ENCODE measurements around the gene SULT2A1.

The SULT2A1 gene

GRCh38 chr19:47848823-47849473 lies 37.2 kb downstream of the SULT2A1 start:
- Histone ChIP-seq H3K79me1 (ENCODE audit: low read length) (peaks cover under 1% of the 10 kb centered on the region), H3K4me1 (ENCODE audit: control insufficient read depth in 1 of 2, insufficient read depth in 2 of 2, low read length in 2 of 2) (peaks cover 7% of the 10 kb centered on the region in 2 experiments), H3K14ac (ENCODE audit: low read length) (no peak overlapping the region), H2BK120ac (ENCODE audit: insufficient read depth, low read length, poor library complexity) (no peak overlapping the region), H3K23ac (ENCODE audit: low read length) (no peak overlapping the region), H3K18ac (ENCODE audit: low read length) (no peak overlapping the region), H2BK5ac (ENCODE audit: low read depth, low read length, poor library complexity) (no peak overlapping the region), H2BK12ac (ENCODE audit: low read length) (no peak overlapping the region), H3K4ac (ENCODE audit: low read depth, low read length) (no peak overlapping the region), H3K4me2 (ENCODE audit: low read length) (peak overlapping the region; percentile 54), H3K9me3 (ENCODE audit: insufficient read depth, low read depth, low read length) (no peaks in the 10 kb centered on the region), H4K8ac (ENCODE audit: low read depth, low read length) (peak overlapping the region; percentile 62), H3K27me3 (ENCODE audit: insufficient read depth, low read length) (no peaks in the 10 kb centered on the region), H3K4me3 (ENCODE audit: low read depth, low read length) (peak overlapping the region; percentile 18), H3K79me2 (ENCODE audit: control insufficient read depth, insufficient read depth, low read length, poor library complexity) (no peaks in the 10 kb centered on the region), H3K9ac (ENCODE audit: low read length) (no peak overlapping the region), H2AK5ac (ENCODE audit: low read length) (no peak overlapping the region), H4K12ac (ENCODE audit: low read depth, low read length) (no peak overlapping the region), H4K91ac (ENCODE audit: low read depth, low read length) (no peak overlapping the region), H3K36me3 (ENCODE audit: control insufficient read depth in 1 of 2, insufficient read depth in 2 of 2, low read length in 2 of 2) (no peaks in the 10 kb centered on the region), H3K27ac (ENCODE audit: low read depth, low read length) (no peak overlapping the region), H2AFZ (ENCODE audit: insufficient read depth, low read length, poor library complexity) (peak overlapping the region; percentile 4)
- peak in 1 of 2 donors; percentile 22 for DNase-seq
- WGBS (ENCODE audit: extremely low coverage, insufficient coverage, insufficient read length) = no CpG with 5 or more reads among the region's 22 CpGs

DNA sequence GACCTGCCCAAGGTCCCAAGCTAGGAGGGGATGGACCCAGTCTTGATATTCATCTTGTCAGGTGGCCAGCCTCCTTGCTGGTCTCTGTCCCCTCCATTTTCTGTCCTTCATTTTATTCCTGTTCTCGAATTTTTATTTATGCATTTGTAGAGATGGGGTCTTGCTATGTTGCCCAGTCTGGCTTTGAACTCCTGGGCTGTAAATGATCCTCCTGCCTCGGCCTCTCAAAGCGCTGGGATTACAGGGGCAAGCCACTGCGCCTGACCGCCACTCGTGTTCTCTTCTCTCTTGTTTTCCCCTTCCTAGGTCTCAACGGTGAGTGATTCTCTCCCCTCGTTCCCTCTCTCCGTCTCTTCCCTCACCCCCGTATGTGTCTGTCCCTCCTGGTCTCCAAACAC lies 37.7 kb downstream of the SULT2A1 start:
- Histone ChIP-seq H4K8ac (ENCODE audit: low read depth, low read length) (no peak overlapping the region), H3K9ac (ENCODE audit: low read length) (no peak overlapping the region), H4K91ac (ENCODE audit: low read depth, low read length) (no peak overlapping the region), H3K36me3 (ENCODE audit: control insufficient read depth in 1 of 2, insufficient read depth in 2 of 2, low read length in 2 of 2) (no peaks in the 10 kb centered on the region), H3K18ac (ENCODE audit: low read length) (no peak overlapping the region), H2BK120ac (ENCODE audit: insufficient read depth, low read length, poor library complexity) (no peak overlapping the region), H3K14ac (ENCODE audit: low read length) (no peak overlapping the region), H2AFZ (ENCODE audit: insufficient read depth, low read length, poor library complexity) (no peak overlapping the region), H3K9me3 (ENCODE audit: insufficient read depth, low read depth, low read length) (no peaks in the 10 kb centered on the region), H3K4ac (ENCODE audit: low read depth, low read length) (no peak overlapping the region), H2AK5ac (ENCODE audit: low read length) (no peak overlapping the region), H2BK5ac (ENCODE audit: low read depth, low read length, poor library complexity) (no peak overlapping the region), H3K79me1 (ENCODE audit: low read length) (no peaks in the 10 kb centered on the region), H3K79me2 (ENCODE audit: control insufficient read depth, insufficient read depth, low read length, poor library complexity) (no peaks in the 10 kb centered on the region), H3K4me1 (ENCODE audit: control insufficient read depth in 1 of 2, insufficient read depth in 2 of 2, low read length in 2 of 2) (peaks cover 7% of the 10 kb centered on the region in 2 experiments), H2BK12ac (ENCODE audit: low read length) (no peak overlapping the region), H3K27me3 (ENCODE audit: insufficient read depth, low read length) (no peaks in the 10 kb centered on the region), H3K4me3 (ENCODE audit: low read depth, low read length) (peak overlapping the region; percentile 18), H3K23ac (ENCODE audit: low read length) (no peak overlapping the region), H4K12ac (ENCODE audit: low read depth, low read length) (no peak overlapping the region), H3K4me2 (ENCODE audit: low read length) (peak overlapping the region; percentile 54), H3K27ac (ENCODE audit: low read depth, low read length) (no peak overlapping the region)
- WGBS (ENCODE audit: extremely low coverage, insufficient coverage, insufficient read length) = no CpG with 5 or more reads among the region's 10 CpGs
- no peak for DNase-seq

DNA sequence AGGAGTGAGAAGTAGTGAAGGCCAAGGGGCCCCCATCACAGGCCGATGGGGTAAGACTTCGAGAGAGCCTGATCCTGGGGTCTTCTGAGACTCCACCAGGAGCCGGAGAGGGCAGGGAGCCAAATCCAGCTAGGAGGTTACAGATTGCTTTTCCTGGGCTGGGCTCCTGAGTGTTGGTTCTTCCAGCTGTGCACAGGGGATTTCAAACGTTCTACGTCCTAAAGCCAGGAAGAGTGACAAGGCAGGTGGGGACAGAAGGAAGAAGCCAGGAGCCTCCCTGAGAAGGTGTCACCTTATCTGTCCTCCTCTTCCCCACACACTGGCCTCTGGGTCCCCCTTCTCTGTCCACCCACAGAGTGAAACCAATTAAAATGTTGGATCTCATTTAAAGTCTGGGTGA lies 43.2 kb downstream of the SULT2A1 start:
- Histone ChIP-seq H3K4me3 (ENCODE audit: low read depth, low read length) (no peak overlapping the region), H2BK120ac (ENCODE audit: insufficient read depth, low read length, poor library complexity) (no peak overlapping the region), H3K18ac (ENCODE audit: low read length) (no peak overlapping the region), H3K4ac (ENCODE audit: low read depth, low read length) (no peak overlapping the region), H3K27me3 (ENCODE audit: insufficient read depth, low read length) (no peaks in the 10 kb centered on the region), H2BK12ac (ENCODE audit: low read length) (no peak overlapping the region), H3K4me1 (ENCODE audit: control insufficient read depth in 1 of 2, insufficient read depth in 2 of 2, low read length in 2 of 2) (no peaks in the 10 kb centered on the region), H2BK5ac (ENCODE audit: low read depth, low read length, poor library complexity) (no peak overlapping the region), H3K9me3 (ENCODE audit: insufficient read depth, low read depth, low read length) (no peaks in the 10 kb centered on the region), H3K36me3 (ENCODE audit: control insufficient read depth in 1 of 2, insufficient read depth in 2 of 2, low read length in 2 of 2) (no peaks in the 10 kb centered on the region), H3K27ac (ENCODE audit: low read depth, low read length) (no peak overlapping the region), H3K9ac (ENCODE audit: low read length) (no peak overlapping the region), H3K79me1 (ENCODE audit: low read length) (no peaks in the 10 kb centered on the region), H4K91ac (ENCODE audit: low read depth, low read length) (no peak overlapping the region), H3K14ac (ENCODE audit: low read length) (no peak overlapping the region), H3K23ac (ENCODE audit: low read length) (no peak overlapping the region), H4K12ac (ENCODE audit: low read depth, low read length) (no peak overlapping the region), H3K79me2 (ENCODE audit: control insufficient read depth, insufficient read depth, low read length, poor library complexity) (no peaks in the 10 kb centered on the region), H2AK5ac (ENCODE audit: low read length) (no peak overlapping the region), H2AFZ (ENCODE audit: insufficient read depth, low read length, poor library complexity) (no peak overlapping the region), H3K4me2 (ENCODE audit: low read length) (no peak overlapping the region), H4K8ac (ENCODE audit: low read depth, low read length) (no peak overlapping the region)
- WGBS (ENCODE audit: extremely low coverage, insufficient coverage, insufficient read length) = no CpG with 5 or more reads among the region's 5 CpGs
- DNase-seq = no peak

GRCh38 chr19:47839913-47840312 lies 46.2 kb downstream of the SULT2A1 start:
- Histone ChIP-seq H2AK5ac (ENCODE audit: low read length) (no peak overlapping the region), H3K79me2 (ENCODE audit: control insufficient read depth, insufficient read depth, low read length, poor library complexity) (no peaks in the 10 kb centered on the region), H3K4me2 (ENCODE audit: low read length) (no peak overlapping the region), H4K8ac (ENCODE audit: low read depth, low read length) (no peak overlapping the region), H3K9me3 (ENCODE audit: insufficient read depth, low read depth, low read length) (no peaks in the 10 kb centered on the region), H3K23ac (ENCODE audit: low read length) (no peak overlapping the region), H3K79me1 (ENCODE audit: low read length) (no peaks in the 10 kb centered on the region), H3K4me3 (ENCODE audit: low read depth, low read length) (no peak overlapping the region), H2BK120ac (ENCODE audit: insufficient read depth, low read length, poor library complexity) (no peak overlapping the region), H3K27me3 (ENCODE audit: insufficient read depth, low read length) (no peaks in the 10 kb centered on the region), H3K14ac (ENCODE audit: low read length) (no peak overlapping the region), H2BK5ac (ENCODE audit: low read depth, low read length, poor library complexity) (no peak overlapping the region), H2BK12ac (ENCODE audit: low read length) (no peak overlapping the region), H3K36me3 (ENCODE audit: control insufficient read depth in 1 of 2, insufficient read depth in 2 of 2, low read length in 2 of 2) (no peaks in the 10 kb centered on the region), H3K9ac (ENCODE audit: low read length) (no peak overlapping the region), H4K91ac (ENCODE audit: low read depth, low read length) (no peak overlapping the region), H3K18ac (ENCODE audit: low read length) (no peak overlapping the region), H3K4ac (ENCODE audit: low read depth, low read length) (no peak overlapping the region), H3K27ac (ENCODE audit: low read depth, low read length) (no peak overlapping the region), H3K4me1 (ENCODE audit: control insufficient read depth in 1 of 2, insufficient read depth in 2 of 2, low read length in 2 of 2) (no peaks in the 10 kb centered on the region), H2AFZ (ENCODE audit: insufficient read depth, low read length, poor library complexity) (no peak overlapping the region), H4K12ac (ENCODE audit: low read depth, low read length) (no peak overlapping the region)
- DNase-seq = no peak
- no CpG with 5 or more reads among the region's 10 CpGs for WGBS (ENCODE audit: extremely low coverage, insufficient coverage, insufficient read length)

Data from trophoblast cell (in vitro differentiated cells and primary cell).